IMR-90 (cell line): Measurements from ENCODE around the gene IFT74. TPM values are rescaled to one million over a fixed set of nuclear protein-coding genes. Genes with fewer than 3 reads are reported as not detected.

Experiments
- ATAC-seq: fragments of 200-7000 bp; cut with Tn5 transposase; 2 replicates; pipeline ENCODE4 v1.9.1; 2020; ENCODE audit warnings: low read depth, mild to moderate bottlenecking, moderate library complexity
- BruUV-seq: library from RNA; stranded (reverse); fragments of 400-500 nt; replicated peaks from 2 replicates; lab custom pipeline; 2021; lab: Mats Ljungman, UMichigan
- CTCF ChIA-PET: fragments of 300-600 bp; formaldehyde crosslinking; extraction: SDS; loops from one replicate; lab custom pipeline; 2021; ENCODE audit warnings: antibody characterized with exemption; lab: Yijun Ruan, JAX
- POLR2A ChIA-PET: fragments of 300-600 bp; sonication (Branson Sonifier 250); formaldehyde crosslinking; loops from one replicate; lab custom pipeline; 2022; ENCODE audit warnings: antibody characterized with exemption; ENCODE audit not compliant: unreplicated experiment; lab: Charles Lee
- DNase-seq: peaks from one replicate; pipeline ENCODE4 v3.0.0; 2013
- H2AFZ ChIP-seq: replicated peaks from 2 replicates; pipeline ENCODE3; 2013; ENCODE audit warnings: low read length, mild to moderate bottlenecking; ENCODE audit not compliant: poor library complexity
- H2AK5ac ChIP-seq: 2 replicates; pipeline ENCODE4 v1.6.1; 2013; ENCODE audit warnings: low read depth, low read length, inconsistent platforms
- H2AK9ac ChIP-seq: replicated peaks from 2 replicates; pipeline ENCODE3; 2013; ENCODE audit warnings: mild to moderate bottlenecking, low read depth, low read length, moderate library complexity; ENCODE audit not compliant: poor library complexity
- H2BK120ac ChIP-seq: 2 replicates; pipeline ENCODE4 v1.6.1; 2013; ENCODE audit warnings: low read depth, low read length, inconsistent platforms
- H2BK15ac ChIP-seq: 3 replicates; pipeline ENCODE4 v1.6.1; 2013; ENCODE audit warnings: low read depth, low read length, inconsistent platforms
- H2BK20ac ChIP-seq: 2 replicates; pipeline ENCODE4 v1.6.1; 2013; ENCODE audit warnings: low read depth, mild to moderate bottlenecking, inconsistent platforms, low read length, moderate library complexity
- H2BK5ac ChIP-seq: 2 replicates; pipeline ENCODE4 v1.6.1; 2013; ENCODE audit warnings: mild to moderate bottlenecking, low read depth, low read length, inconsistent platforms; ENCODE audit not compliant: poor library complexity, severe bottlenecking
- H3K14ac ChIP-seq: replicated peaks from 2 replicates; pipeline ENCODE4 v1.6.1; 2013; ENCODE audit warnings: low read depth, low read length, inconsistent platforms
- H3K18ac ChIP-seq: 2 replicates; pipeline ENCODE4 v1.6.1; 2013; ENCODE audit warnings: low read depth, low read length, control low read depth
- H3K23ac ChIP-seq: 2 replicates; pipeline ENCODE4 v1.6.1; 2013; ENCODE audit warnings: low read depth, low read length, inconsistent platforms
- H3K27ac ChIP-seq: 2 replicates; pipeline ENCODE4 v1.5.1; 2013; ENCODE audit warnings: mild to moderate bottlenecking, control low read depth, low read length; ENCODE audit not compliant: insufficient read depth
- H3K27me3 ChIP-seq: 2 replicates; pipeline ENCODE4 v1.6.1; 2013; ENCODE audit warnings: low read length; ENCODE audit not compliant: control insufficient read depth, insufficient read depth
- H3K36me3 ChIP-seq: 2 replicates; pipeline ENCODE4 v1.6.1; 2013; ENCODE audit warnings: low read length, mixed read lengths; ENCODE audit not compliant: control insufficient read depth, insufficient read depth
- H3K4ac ChIP-seq: 2 replicates; pipeline ENCODE4 v1.6.1; 2013; ENCODE audit warnings: low read depth, low read length, inconsistent platforms
- H3K4me1 ChIP-seq: 2 replicates; pipeline ENCODE4 v1.6.1; 2013; ENCODE audit warnings: low read length, mixed read lengths; ENCODE audit not compliant: control insufficient read depth, insufficient read depth
- H3K4me2 ChIP-seq: 2 replicates; pipeline ENCODE4 v1.6.1; 2013; ENCODE audit warnings: low read depth, mild to moderate bottlenecking, control low read depth, low read length, moderate library complexity
- H3K4me3 ChIP-seq: 2 replicates; pipeline ENCODE4 v1.5.1; 2013; ENCODE audit warnings: low read depth, mild to moderate bottlenecking, control low read depth, low read length, moderate library complexity; ENCODE audit not compliant: insufficient read depth
- H3K56ac ChIP-seq: 2 replicates; pipeline ENCODE4 v1.6.1; 2013; ENCODE audit warnings: low read length, inconsistent platforms; ENCODE audit not compliant: insufficient read depth; ENCODE audit errors: extremely low read depth
- H3K79me1 ChIP-seq, 2 experiments: 2 replicates each; pipeline ENCODE4 v1.6.1; 2013; ENCODE audit warnings: low read length in 2 of 2, inconsistent platforms in 1 of 2, low read depth in 1 of 2
- H3K9ac ChIP-seq: 2 replicates; pipeline ENCODE4 v1.6.1; 2013; ENCODE audit warnings: low read depth, low read length, control low read depth
- H3K9me1 ChIP-seq: 2 replicates; pipeline ENCODE4 v1.6.1; 2013; ENCODE audit warnings: low read length, inconsistent platforms; ENCODE audit not compliant: insufficient read depth
- H3K9me3 ChIP-seq: 2 replicates; pipeline ENCODE4 v1.6.1; 2013; ENCODE audit warnings: low read length; ENCODE audit not compliant: control insufficient read depth, insufficient read depth
- H4K20me1 ChIP-seq: 2 replicates; pipeline ENCODE4 v1.6.1; 2013; ENCODE audit warnings: low read length, inconsistent platforms; ENCODE audit not compliant: insufficient read depth
- H4K5ac ChIP-seq: 2 replicates; pipeline ENCODE4 v1.6.1; 2013; ENCODE audit warnings: mild to moderate bottlenecking, low read depth, low read length, control low read depth
- H4K8ac ChIP-seq, 2 experiments: 2 replicates each; pipeline ENCODE4 v1.6.1; 2013; ENCODE audit warnings: low read depth in 2 of 2, low read length in 2 of 2, control low read depth in 1 of 2, inconsistent platforms in 1 of 2
- H4K91ac ChIP-seq: 2 replicates; pipeline ENCODE4 v1.6.1; 2013; ENCODE audit warnings: low read depth, low read length, inconsistent platforms; ENCODE audit not compliant: insufficient read depth
- BHLHE40 ChIP-seq: fragments of 150-350 bp; IDR thresholded peaks from 2 replicates; pipeline ENCODE4 v1.6.1; 2016; ENCODE audit warnings: mild to moderate bottlenecking, low read depth, low read length
- CEBPB ChIP-seq: IDR thresholded peaks from 2 replicates; pipeline ENCODE4 v1.6.1; 2012; ENCODE audit warnings: low read depth, low read length, improper control_type of control experiment
- CHD1 ChIP-seq: IDR thresholded peaks from 2 replicates; pipeline ENCODE4 v1.6.1; 2012; ENCODE audit warnings: low read depth, low read length, improper control_type of control experiment
- FOS ChIP-seq: fragments of 150-350 bp; IDR thresholded peaks from 2 replicates; pipeline ENCODE4 v1.6.1; 2016; ENCODE audit warnings: low read depth, low read length
- MAFK ChIP-seq: IDR thresholded peaks from 2 replicates; pipeline ENCODE4 v1.6.1; 2012; ENCODE audit warnings: low read depth, low read length, improper control_type of control experiment
- MAZ ChIP-seq: IDR thresholded peaks from 2 replicates; pipeline ENCODE4 v1.6.1; 2012; ENCODE audit warnings: low read depth, mild to moderate bottlenecking, low read length, improper control_type of control experiment, moderate library complexity, borderline replicate concordance
- MXI1 ChIP-seq: IDR thresholded peaks from 2 replicates; pipeline ENCODE4 v1.6.1; 2012; ENCODE audit warnings: low read depth, mild to moderate bottlenecking, low read length, moderate library complexity, borderline replicate concordance
- NFE2L2 ChIP-seq: fragments of 150-350 bp; IDR thresholded peaks from 2 replicates; pipeline ENCODE4 v1.6.1; 2016; ENCODE audit warnings: low read depth, mild to moderate bottlenecking, low read length
- POLR2A ChIP-seq: IDR thresholded peaks from 2 replicates; pipeline ENCODE4 v1.6.1; 2012; ENCODE audit warnings: mild to moderate bottlenecking, low read depth, low read length
- RAD21 ChIP-seq: IDR thresholded peaks from 2 replicates; pipeline ENCODE4 v1.6.1; 2012; ENCODE audit warnings: low read length, improper control_type of control experiment
- RCOR1 ChIP-seq: IDR thresholded peaks from 2 replicates; pipeline ENCODE4 v1.6.1; 2012; ENCODE audit warnings: mild to moderate bottlenecking, low read length, improper control_type of control experiment; ENCODE audit not compliant: insufficient replicate concordance
- RFX5 ChIP-seq: IDR thresholded peaks from 2 replicates; pipeline ENCODE4 v1.8.0; 2012; ENCODE audit warnings: low read depth, mild to moderate bottlenecking, low read length, moderate library complexity
- SMC3 ChIP-seq: fragments of 150-350 bp; IDR thresholded peaks from 2 replicates; pipeline ENCODE4 v1.6.1; 2016; ENCODE audit warnings: low read depth, mild to moderate bottlenecking, antibody characterized with exemption, low read length, moderate library complexity
- WGBS, 2 experiments: methylation state at CpG; one replicate each; pipeline versions ENCODE4 v1.1.5 to v1.1.7; 2013; ENCODE audit warnings: missing lambda C conversion rate in 2 of 2; ENCODE audit not compliant: insufficient read length in 1 of 2; ENCODE audit errors: extremely low coverage in 2 of 2; 5-methylcytosine and 5-hydroxymethylcytosine counted together
- dilution Hi-C: fragments of 300-500 bp; cut with HindIII; formaldehyde crosslinking; loops from one replicate; pipeline ENCODE4 v1.14.3; 2018; ENCODE audit warnings: low sequenced_read_pairs; ENCODE audit not compliant: unreplicated experiment
- in situ Hi-C: fragments of 300-500 bp; cut with MboI; formaldehyde crosslinking; loops from 3 replicates; pipeline ENCODE4 v1.14.3; 2019; ENCODE audit warnings: low sequenced_read_pairs, inconsistent platforms, mixed read lengths
- intact Hi-C: fragments of 100-400 bp; cut with micrococcal nuclease; formaldehyde crosslinking; loops from 2 replicates; pipeline ENCODE4 v1.10.0; 2022
- polyA plus RNA-seq, 3 experiments: library from polyadenylated mRNA; depleted of rRNA; stranded (reverse); fragments of >200 nt; gene quantifications; 2 replicates each; pipeline ENCODE4 v1.2.3, GENCODE V29; 2012; ENCODE audit warnings: low replicate concordance in 1 of 3
- total RNA-seq: library from RNA; depleted of rRNA; stranded (reverse); fragments of >200 nt; gene quantifications from 2 replicates; pipeline ENCODE4 v1.2.3, GENCODE V29; 2012
- TF ChIP-seq, protein P1 (sequence below): fragments of 150-350 bp; IDR thresholded peaks from 2 replicates; pipeline ENCODE4 v1.6.1; 2016; ENCODE audit warnings: low read depth, mild to moderate bottlenecking, low read length, moderate library complexity, borderline replicate concordance
- TF ChIP-seq, protein P2 (sequence below): conservative IDR thresholded peaks from 2 replicates; pipeline ENCODE4 v1.5.1; 2012; ENCODE audit warnings: mild to moderate bottlenecking, low read depth, low read length, improper control_type of control experiment
- TF ChIP-seq, protein P3 (sequence below): fragments of 150-350 bp; IDR thresholded peaks from 2 replicates; pipeline ENCODE4 v1.6.1; 2017; ENCODE audit warnings: mild to moderate bottlenecking, antibody characterized with exemption, low read length, low read depth

IFT74 gene
- total and polyA plus RNA-seq, 2 of the 4 experiments (the other 2 are of a cell fraction) = 4.6 to 12.2 TPM

DNA sequence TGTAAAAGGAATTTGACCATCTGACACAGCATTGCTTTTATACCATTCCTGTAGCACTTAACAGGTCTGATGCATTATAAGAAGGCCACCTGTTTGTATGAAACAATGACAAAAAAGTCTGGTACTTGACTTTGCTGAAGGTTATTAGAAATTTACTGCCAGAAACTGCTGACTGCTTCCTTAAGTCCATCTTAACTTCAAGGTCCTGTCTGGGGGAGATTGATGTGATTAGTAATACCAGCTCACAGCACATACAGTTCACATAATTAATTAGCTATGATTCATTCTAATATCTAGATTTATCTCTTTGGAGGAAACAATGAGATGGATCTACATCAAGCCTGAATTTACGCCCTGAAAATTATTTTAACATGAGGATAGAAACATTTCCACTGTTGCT, 103.2 kb downstream of the IFT74 start:
- Histone ChIP-seq H3K14ac (no peak overlapping the region), H2BK20ac (no peak overlapping the region), H3K4me2 (no peak overlapping the region), H2BK5ac (no peak overlapping the region), H2AK5ac (no peak overlapping the region), H2AK9ac (no peak overlapping the region), H3K4me3 (no peak overlapping the region), H3K9me1 (no peaks in the 10 kb centered on the region), H2BK15ac (no peak overlapping the region), H2AFZ (no peak overlapping the region), H2BK120ac (no peak overlapping the region), H3K4ac (no peak overlapping the region), H3K23ac (no peak overlapping the region), H3K56ac (no peak overlapping the region), H3K27ac (no peak overlapping the region), H4K20me1 (no peaks in the 10 kb centered on the region), H3K27me3 (no peaks in the 10 kb centered on the region), H3K79me1 (no peaks in the 10 kb centered on the region; a peak in 1 of 4 replicates), H3K4me1 (peaks cover 2% of the 10 kb centered on the region), H4K8ac (no peak overlapping the region), H3K9me3 (no peaks in the 10 kb centered on the region), H3K18ac (no peak overlapping the region), H3K9ac (no peak overlapping the region), H4K91ac (no peak overlapping the region), H3K36me3 (no peaks in the 10 kb centered on the region), H4K5ac (no peak overlapping the region)
- TF ChIP-seq, protein P1, sequence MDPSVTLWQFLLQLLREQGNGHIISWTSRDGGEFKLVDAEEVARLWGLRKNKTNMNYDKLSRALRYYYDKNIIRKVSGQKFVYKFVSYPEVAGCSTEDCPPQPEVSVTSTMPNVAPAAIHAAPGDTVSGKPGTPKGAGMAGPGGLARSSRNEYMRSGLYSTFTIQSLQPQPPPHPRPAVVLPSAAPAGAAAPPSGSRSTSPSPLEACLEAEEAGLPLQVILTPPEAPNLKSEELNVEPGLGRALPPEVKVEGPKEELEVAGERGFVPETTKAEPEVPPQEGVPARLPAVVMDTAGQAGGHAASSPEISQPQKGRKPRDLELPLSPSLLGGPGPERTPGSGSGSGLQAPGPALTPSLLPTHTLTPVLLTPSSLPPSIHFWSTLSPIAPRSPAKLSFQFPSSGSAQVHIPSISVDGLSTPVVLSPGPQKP = no peak
- TF ChIP-seq, protein P2, sequence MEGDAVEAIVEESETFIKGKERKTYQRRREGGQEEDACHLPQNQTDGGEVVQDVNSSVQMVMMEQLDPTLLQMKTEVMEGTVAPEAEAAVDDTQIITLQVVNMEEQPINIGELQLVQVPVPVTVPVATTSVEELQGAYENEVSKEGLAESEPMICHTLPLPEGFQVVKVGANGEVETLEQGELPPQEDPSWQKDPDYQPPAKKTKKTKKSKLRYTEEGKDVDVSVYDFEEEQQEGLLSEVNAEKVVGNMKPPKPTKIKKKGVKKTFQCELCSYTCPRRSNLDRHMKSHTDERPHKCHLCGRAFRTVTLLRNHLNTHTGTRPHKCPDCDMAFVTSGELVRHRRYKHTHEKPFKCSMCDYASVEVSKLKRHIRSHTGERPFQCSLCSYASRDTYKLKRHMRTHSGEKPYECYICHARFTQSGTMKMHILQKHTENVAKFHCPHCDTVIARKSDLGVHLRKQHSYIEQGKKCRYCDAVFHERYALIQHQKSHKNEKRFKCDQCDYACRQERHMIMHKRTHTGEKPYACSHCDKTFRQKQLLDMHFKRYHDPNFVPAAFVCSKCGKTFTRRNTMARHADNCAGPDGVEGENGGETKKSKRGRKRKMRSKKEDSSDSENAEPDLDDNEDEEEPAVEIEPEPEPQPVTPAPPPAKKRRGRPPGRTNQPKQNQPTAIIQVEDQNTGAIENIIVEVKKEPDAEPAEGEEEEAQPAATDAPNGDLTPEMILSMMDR = no peak
- TF ChIP-seq CHD1 (no peak), RAD21 (no peak), MAFK (no peak), POLR2A (no peak), MXI1 (no peak), RCOR1 (no peak), SMC3 (no peak), NFE2L2 (no peak), FOS (no peak), CEBPB (no peak), MAZ (no peak), BHLHE40 (no peak), RFX5 (no peak)
- TF ChIP-seq, protein P3, sequence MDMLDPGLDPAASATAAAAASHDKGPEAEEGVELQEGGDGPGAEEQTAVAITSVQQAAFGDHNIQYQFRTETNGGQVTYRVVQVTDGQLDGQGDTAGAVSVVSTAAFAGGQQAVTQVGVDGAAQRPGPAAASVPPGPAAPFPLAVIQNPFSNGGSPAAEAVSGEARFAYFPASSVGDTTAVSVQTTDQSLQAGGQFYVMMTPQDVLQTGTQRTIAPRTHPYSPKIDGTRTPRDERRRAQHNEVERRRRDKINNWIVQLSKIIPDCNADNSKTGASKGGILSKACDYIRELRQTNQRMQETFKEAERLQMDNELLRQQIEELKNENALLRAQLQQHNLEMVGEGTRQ = no peak
- CTCF ChIA-PET = interaction anchor here (0.8 kb wide), 1 partner anchor 12 kb away, joined by 4 read pairs; no protein-coding TSS in a partner anchor
- POLR2A ChIA-PET = no interaction called here
- BruUV-seq = no TSS peak
- intact Hi-C loops = no loop called here
- DNase-seq = no peak
- no peak for ATAC-seq
- no CpG with 5 or more reads among the region's 1 CpG for WGBS, 2 experiments
- dilution Hi-C loops = no loop called here
- in situ Hi-C loops = no loop called here
